Large intestine (tissue), 3 donors: Measurements from ENCODE around the gene CST6. TPM values are rescaled to one million over a fixed set of nuclear protein-coding genes. Genes with fewer than 3 reads are reported as not detected.
"Not testable (repeated sequence)": the region's sequence is repeated elsewhere in the genome, so short reads cannot be mapped to it uniquely, and the experiment has no call there.

Experiments
- DNase-seq, 2 donors: peaks; one replicate each; pipeline versions ENCODE4 v3.0.0 to v3.0.0-alpha.2; 2013
- H3K27ac ChIP-seq: one replicate; pipeline ENCODE4 v1.5.1; 2013; ENCODE audit warnings: low read length
- H3K27me3 ChIP-seq: 2 replicates; pipeline ENCODE4 v1.6.1; 2013; ENCODE audit warnings: low read length; ENCODE audit not compliant: control insufficient read depth, insufficient read depth
- H3K36me3 ChIP-seq: 2 replicates; pipeline ENCODE4 v1.6.1; 2013; ENCODE audit warnings: low read length; ENCODE audit not compliant: control insufficient read depth, insufficient read depth
- H3K4me1 ChIP-seq: one replicate; pipeline ENCODE4 v1.6.1; 2013; ENCODE audit warnings: low read length; ENCODE audit not compliant: control insufficient read depth, insufficient read depth
- H3K4me3 ChIP-seq: one replicate; pipeline ENCODE4 v1.5.1; 2013; ENCODE audit warnings: low read length
- H3K9me3 ChIP-seq: one replicate; pipeline ENCODE4 v1.6.1; 2013; ENCODE audit warnings: mild to moderate bottlenecking, low read depth, low read length, moderate library complexity; ENCODE audit not compliant: control insufficient read depth
- WGBS: methylation state at CpG from one replicate; pipeline ENCODE4 v1.1.5; 2013; ENCODE audit warnings: low lambda C conversion rate; ENCODE audit not compliant: insufficient coverage; 5-methylcytosine and 5-hydroxymethylcytosine counted together
- polyA plus RNA-seq: library from polyadenylated mRNA; unstranded; fragments of 120-200 nt; gene quantifications from one replicate; pipeline ENCODE4 v1.2.1, GENCODE V29; 2013

The CST6 gene
- polyA plus RNA-seq, 1 donor, result 1.7 TPM

DNA sequence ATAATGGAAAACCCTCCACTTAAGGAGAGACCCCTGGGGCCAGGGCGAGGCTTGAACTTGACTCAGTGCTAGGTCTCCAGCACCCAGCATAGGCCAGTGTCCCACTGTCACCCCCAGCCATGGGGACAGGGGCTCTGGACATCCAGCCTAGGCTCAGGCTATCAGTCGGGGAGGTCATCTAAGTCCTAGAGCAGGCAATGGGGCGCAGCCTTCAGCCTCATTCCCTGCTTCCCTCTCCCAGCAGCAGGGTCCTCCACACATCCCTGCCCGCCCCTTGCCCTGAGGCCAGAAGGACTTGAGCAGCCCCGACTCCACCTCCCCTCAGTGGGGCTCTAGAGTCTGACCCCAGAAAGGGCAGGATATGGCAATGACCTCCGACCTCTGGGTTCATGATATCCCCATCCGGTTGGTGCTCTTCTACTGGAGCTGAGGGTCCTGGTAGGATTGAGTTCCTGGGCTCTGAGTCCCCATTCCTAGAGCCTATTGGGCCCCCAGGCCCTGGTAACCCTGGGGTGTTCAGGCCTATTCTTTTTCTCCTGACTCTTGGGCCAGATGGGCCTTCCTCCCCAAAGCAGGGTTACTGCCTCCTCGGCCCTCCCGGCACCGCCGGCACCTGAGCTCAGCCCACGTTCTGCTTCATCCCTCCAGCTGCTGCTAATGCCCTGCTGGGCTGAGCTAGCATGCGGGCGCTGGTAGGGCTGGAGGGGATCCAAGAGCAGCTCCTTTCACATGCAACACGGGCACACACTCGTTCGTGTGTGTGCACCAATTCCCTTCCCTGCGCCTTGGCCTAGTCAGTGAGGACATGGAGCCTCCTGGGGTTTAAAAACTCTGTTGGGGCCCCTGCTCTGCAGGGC is 4.4 kb downstream of the CST6 start:
- Histone ChIP-seq H3K27ac (no peak overlapping the region), H3K4me1 (no peaks in the 10 kb centered on the region), H3K9me3 (no peaks in the 10 kb centered on the region), H3K36me3 (no peaks in the 10 kb centered on the region), H3K27me3 (peaks cover 28% of the 10 kb centered on the region), H3K4me3 (no peak overlapping the region)
- WGBS, result no CpG with 5 or more reads among the region's 18 CpGs
- DNase-seq, result no peak

DNA sequence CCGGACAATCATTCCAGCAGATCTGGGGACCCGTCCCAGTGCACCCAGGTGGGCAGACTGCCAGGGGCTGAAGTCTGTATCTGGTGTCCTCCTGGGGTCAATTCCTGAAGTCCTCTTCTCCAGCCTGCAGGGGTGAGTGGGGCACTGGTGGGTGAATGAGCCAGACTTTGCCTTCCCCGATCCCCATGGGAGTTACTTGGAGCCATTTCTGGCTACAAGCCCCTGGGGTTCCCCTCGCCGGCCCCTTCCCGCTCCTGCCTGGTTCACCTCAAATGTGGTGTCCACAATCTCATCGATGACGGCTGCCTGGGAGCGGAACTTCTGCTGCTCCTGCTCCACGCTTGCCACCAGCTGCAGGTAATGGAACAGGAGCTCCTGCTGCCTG is 5.0 kb downstream of the CST6 start:
- no peaks in the 10 kb centered on the region for H3K9me3 ChIP-seq
- no peaks in the 10 kb centered on the region for H3K36me3 ChIP-seq
- no CpG with 5 or more reads among the region's 10 CpGs for WGBS
- no peak for DNase-seq
- peaks cover 24% of the 10 kb centered on the region for H3K27me3 ChIP-seq
- no peak overlapping the region for H3K27ac ChIP-seq
- no peaks in the 10 kb centered on the region for H3K4me1 ChIP-seq
- no peak overlapping the region for H3K4me3 ChIP-seq

DNA sequence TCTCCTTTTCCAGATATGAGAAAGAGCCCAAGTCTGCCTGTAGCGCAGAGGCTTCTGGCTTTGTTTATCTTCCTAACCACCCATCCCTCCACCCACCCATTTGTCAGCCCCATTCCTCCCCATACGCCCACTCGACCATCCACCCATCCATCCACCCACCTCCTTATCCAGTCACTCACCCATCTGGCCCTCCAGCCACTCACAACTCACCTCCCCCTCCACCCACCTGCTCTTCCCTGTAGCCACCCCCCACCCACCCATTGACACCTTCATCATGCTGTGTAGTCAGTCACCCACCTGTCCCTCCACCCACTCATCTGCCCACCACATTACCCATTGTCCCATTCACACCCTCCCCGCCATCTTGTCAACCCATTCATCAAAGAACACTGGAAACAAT is 5.5 kb downstream of the CST6 start:
- WGBS, result no CpG with 5 or more reads among the region's 4 CpGs

DNA sequence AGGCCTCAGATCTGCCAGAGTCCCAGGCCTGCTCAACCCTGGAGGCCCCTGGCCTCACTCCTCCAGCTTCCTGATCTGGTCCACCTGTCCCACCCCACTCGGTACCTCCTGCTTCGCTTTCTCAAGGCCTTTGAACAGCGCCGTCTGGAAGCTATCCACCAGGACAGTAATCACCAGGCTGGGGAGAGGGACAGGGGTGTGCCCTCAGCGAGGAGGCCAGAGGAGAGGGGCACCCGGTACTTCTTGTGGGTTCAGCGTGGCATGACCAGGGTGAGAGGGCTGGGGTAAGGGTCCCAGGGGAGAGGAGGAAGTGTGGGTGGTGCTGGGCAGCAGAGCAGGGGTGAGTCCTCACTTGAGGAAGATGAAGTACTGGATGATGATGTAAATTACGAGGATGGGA is 8.4 kb downstream of the CST6 start:
- Histone ChIP-seq H3K36me3 (no peaks in the 10 kb centered on the region), H3K27ac (no peak overlapping the region), H3K27me3 (peaks cover 11% of the 10 kb centered on the region), H3K4me3 (no peak overlapping the region), H3K9me3 (no peaks in the 10 kb centered on the region), H3K4me1 (peaks cover 5% of the 10 kb centered on the region)
- DNase-seq, result no peak
- WGBS, result no CpG with 5 or more reads among the region's 8 CpGs

More for the DNA sequence above, 5.5 kb downstream of the CST6 start:
- no peak for DNase-seq
- no peaks in the 10 kb centered on the region for H3K9me3 ChIP-seq
- no peak overlapping the region for H3K4me3 ChIP-seq
- no peak overlapping the region for H3K27ac ChIP-seq
- peaks cover 2% of the 10 kb centered on the region for H3K4me1 ChIP-seq
- peaks cover 18% of the 10 kb centered on the region for H3K27me3 ChIP-seq
- H3K36me3 ChIP-seq, result no peaks in the 10 kb centered on the region

DNA sequence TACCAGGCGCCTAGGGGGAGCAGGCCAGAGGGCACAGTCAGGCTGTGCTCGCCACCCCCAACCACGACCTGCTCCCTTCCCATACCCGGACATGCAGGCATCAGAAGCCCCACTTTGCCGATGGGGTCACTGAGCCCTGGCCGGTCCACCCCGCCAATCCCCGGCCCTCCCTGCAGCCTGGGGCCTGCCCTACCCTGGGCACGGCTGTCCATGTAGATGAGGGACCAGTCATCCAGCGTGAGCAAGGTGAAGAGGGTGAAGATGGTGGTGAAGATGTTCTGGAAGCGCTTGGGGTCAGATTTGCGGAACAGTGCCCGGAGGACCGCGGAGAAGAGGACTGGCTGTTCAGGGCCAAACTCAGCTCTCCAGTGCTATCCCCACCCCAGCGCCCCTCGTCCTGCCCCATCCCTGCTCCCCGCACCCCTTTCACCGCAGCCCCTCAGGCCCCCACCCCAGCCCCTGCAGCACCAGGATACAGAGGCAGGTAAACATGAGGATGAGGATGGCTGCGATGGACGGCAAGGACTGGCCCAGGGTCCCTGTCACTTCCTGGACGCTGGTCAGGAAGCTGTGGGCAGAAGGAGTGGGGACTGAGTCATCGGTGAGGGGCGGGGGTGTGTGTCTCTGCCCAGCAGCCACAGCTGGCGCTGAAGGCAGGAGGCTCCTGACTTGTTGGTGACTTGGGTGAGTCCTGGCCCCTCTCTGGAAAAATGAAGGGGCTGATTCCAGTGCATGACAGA is 9.0 kb downstream of the CST6 start:
- H3K27me3 ChIP-seq, result peaks cover 11% of the 10 kb centered on the region
- no peak overlapping the region for H3K4me3 ChIP-seq
- no peak overlapping the region for H3K27ac ChIP-seq
- WGBS, result no CpG with 5 or more reads among the region's 25 CpGs
- H3K9me3 ChIP-seq, result no peaks in the 10 kb centered on the region
- DNase-seq, result no peak
- peaks cover 5% of the 10 kb centered on the region for H3K4me1 ChIP-seq
- no peaks in the 10 kb centered on the region for H3K36me3 ChIP-seq

DNA sequence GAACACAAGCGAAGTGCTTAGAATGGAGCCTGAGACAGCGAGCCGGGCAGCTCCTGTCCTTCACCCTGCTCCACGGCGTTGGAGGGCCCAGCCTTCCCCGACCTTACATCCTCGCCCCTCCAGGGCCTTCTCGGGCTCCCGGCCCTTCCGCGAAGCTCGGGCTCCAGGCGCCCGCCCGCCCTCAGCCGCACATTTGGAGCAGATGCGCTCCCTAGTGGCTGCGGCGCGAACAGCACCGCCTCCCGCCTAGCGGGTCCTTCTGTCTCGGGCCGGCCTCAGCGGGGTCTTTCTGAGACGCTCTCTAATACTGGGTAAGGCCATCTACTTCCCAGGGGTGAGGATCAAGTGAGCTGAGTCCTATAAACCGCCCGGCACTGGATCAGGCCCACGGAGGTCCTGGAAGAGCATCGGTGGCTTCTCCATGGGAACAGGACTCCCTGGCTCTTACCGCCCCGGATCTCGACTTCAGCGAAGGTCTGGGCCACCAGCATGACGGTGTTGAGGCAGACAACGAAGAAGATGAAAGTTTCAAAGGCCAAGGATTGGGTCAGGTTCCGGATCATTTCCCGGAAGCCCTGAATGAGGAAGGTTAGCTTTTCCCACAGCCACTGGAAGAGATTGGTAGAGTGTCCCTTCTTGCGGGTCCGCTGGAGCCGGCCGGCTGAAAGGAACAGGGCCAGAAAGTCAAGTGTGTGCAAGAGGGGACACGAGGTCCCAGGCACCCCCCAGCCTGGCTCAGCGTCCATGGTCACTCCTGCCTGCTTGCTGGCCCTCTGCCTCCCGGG is 10.8 kb downstream of the CST6 start:
- WGBS, result no CpG with 5 or more reads among the region's 46 CpGs
- H3K4me3 ChIP-seq, result no peak overlapping the region
- peak; percentile 19 to 41 for DNase-seq
- no peaks in the 10 kb centered on the region for H3K9me3 ChIP-seq
- no peak overlapping the region for H3K27ac ChIP-seq
- peaks cover 11% of the 10 kb centered on the region for H3K27me3 ChIP-seq
- no peaks in the 10 kb centered on the region for H3K36me3 ChIP-seq
- peaks cover 5% of the 10 kb centered on the region for H3K4me1 ChIP-seq

GRCh38 chr11:66023186-66023440 is 11.3 kb downstream of the CST6 start:
- not testable (repeated sequence) for H3K9me3 ChIP-seq, DNase-seq, H3K4me1 ChIP-seq, H3K36me3 ChIP-seq, H3K27ac ChIP-seq, H3K4me3 ChIP-seq
- no CpG with 5 or more reads among the region's 5 CpGs for WGBS
- peaks cover 11% of the 10 kb centered on the region for H3K27me3 ChIP-seq

DNA sequence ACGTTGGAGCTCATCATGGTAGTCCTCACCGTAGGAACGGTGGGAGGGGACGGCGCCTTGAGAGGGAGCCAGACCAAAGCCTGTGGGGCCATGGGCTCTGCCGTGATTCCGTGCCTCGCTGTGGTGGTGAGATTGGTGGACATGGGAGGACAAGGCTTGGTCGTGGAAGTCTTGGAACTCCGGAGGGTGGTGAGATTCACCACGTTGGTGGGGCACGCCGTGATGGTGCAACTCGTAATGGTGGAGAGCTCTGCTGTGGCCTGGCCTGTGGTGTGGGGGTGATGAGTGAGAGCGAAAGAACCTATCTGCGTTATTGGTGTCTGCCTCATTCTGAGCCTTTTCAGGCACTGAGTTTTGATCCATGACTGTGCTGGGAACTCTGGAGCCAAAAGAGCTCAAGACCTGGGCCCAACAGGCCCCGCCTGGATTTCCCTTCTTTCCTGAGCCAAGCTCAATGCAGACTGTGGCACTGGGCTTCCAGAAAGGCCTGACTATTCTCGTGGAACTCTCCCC is 14.3 kb downstream of the CST6 start, which contains the start of gene CATSPER1:
Gene CATSPER1 (minus strand): TSS at position 463 of the 513 bp plus-strand sequence. CDS start 100 bp downstream, at position 363.
- Histone ChIP-seq H3K36me3 (no peaks in the 10 kb centered on the region), H3K4me3 (no peak within 1 kb of the TSS), H3K4me1 (peaks cover 5% of the 10 kb centered on the region), H3K27ac (no peak within 1 kb of the TSS), H3K27me3 (peaks cover 11% of the 10 kb centered on the region), H3K9me3 (no peaks in the 10 kb centered on the region)
- no CpG with 5 or more reads among the region's 18 CpGs for WGBS
- DNase-seq, result no peak

GRCh38 chr11:66032957-66033735 is 21.3 kb downstream of the CST6 start:
- Histone ChIP-seq H3K4me3 (no peak overlapping the region), H3K9me3 (no peaks in the 10 kb centered on the region), H3K27me3 (peaks cover 5% of the 10 kb centered on the region), H3K36me3 (no peaks in the 10 kb centered on the region), H3K27ac (no peak overlapping the region), H3K4me1 (no peaks in the 10 kb centered on the region)
- WGBS, result 100% methylated on average over 3 of the region's 8 CpGs
- no peak for DNase-seq
